CD4-positive, CD25-positive, alpha-beta regulatory T cell (primary cell): ENCODE results near the gene PCDHB7. TPM values are rescaled to one million over a fixed set of nuclear protein-coding genes. Genes with fewer than 3 reads are reported as not detected.
"Not testable (repeated sequence)": the region's sequence is repeated elsewhere in the genome, so short reads cannot be mapped to it uniquely, and the experiment has no call there.

Experiments
- ATAC-seq, 2 donors: fragments of 150-1000 bp; cut with Tn5 transposase; one replicate each; pipeline ENCODE4 v1.10.0; 2021; ENCODE audit warnings: low read depth in 2 of 2, moderate number of reproducible peaks in 2 of 2, moderate library complexity in 1 of 2
- DNase-seq, 3 donors: peaks; one replicate each; pipeline versions ENCODE4 v3.0.0 to v3.0.0-alpha.2; 2012 to 2022; ENCODE audit warnings: mixed read lengths in 1 of 3
- H3K27ac ChIP-seq: one replicate; pipeline ENCODE4 v1.7.0; 2013; ENCODE audit warnings: mild to moderate bottlenecking, low read length; ENCODE audit not compliant: insufficient read depth, poor library complexity, severe bottlenecking
- H3K27me3 ChIP-seq: one replicate; pipeline ENCODE4 v1.7.0; 2013; ENCODE audit warnings: low read length; ENCODE audit not compliant: control insufficient read depth, insufficient read depth
- H3K36me3 ChIP-seq: one replicate; pipeline ENCODE4 v1.7.0; 2013; ENCODE audit warnings: mild to moderate bottlenecking, low read length, moderate library complexity; ENCODE audit not compliant: control insufficient read depth, insufficient read depth
- H3K4me1 ChIP-seq: 2 replicates; pipeline ENCODE4 v1.7.0; 2013; ENCODE audit warnings: mild to moderate bottlenecking, low read length; ENCODE audit not compliant: insufficient read depth, control insufficient read depth, poor library complexity, severe bottlenecking
- H3K4me3 ChIP-seq: one replicate; pipeline ENCODE4 v1.7.0; 2013; ENCODE audit warnings: low read depth, mild to moderate bottlenecking, low read length, moderate library complexity
- H3K9me3 ChIP-seq, 2 experiments: 1 replicate in 1 of 2; 2 replicates in 1 of 2; pipeline ENCODE4 v1.7.0; 2013; ENCODE audit warnings: low read length in 2 of 2, mild to moderate bottlenecking in 1 of 2, moderate library complexity in 1 of 2; ENCODE audit not compliant: control insufficient read depth in 2 of 2
- H3K27ac Mint-ChIP-seq, 3 donors: one replicate each; pipeline ENCODE4 v1.8.0; 2020 to 2022; ENCODE audit warnings: mild to moderate bottlenecking in 3 of 3, mixed read lengths in 3 of 3, moderate library complexity in 2 of 3
- H3K27me3 Mint-ChIP-seq: one replicate; pipeline ENCODE4 v1.8.0; 2022; ENCODE audit warnings: mild to moderate bottlenecking, mixed read lengths
- H3K36me3 Mint-ChIP-seq: one replicate; pipeline ENCODE4 v1.8.0; 2020; ENCODE audit warnings: mixed read lengths
- H3K4me1 Mint-ChIP-seq, 4 donors: one replicate each; pipeline ENCODE4 v1.8.0; 2020 to 2022; ENCODE audit warnings: mixed read lengths in 4 of 4, mild to moderate bottlenecking in 1 of 4
- H3K4me3 Mint-ChIP-seq, 4 donors: one replicate each; pipeline ENCODE4 v1.8.0; 2020 to 2022; ENCODE audit warnings: mild to moderate bottlenecking in 4 of 4, mixed read lengths in 4 of 4, moderate library complexity in 3 of 4
- H3K9me3 Mint-ChIP-seq, 7 donors: one replicate each; pipeline ENCODE4 v1.8.0; 2020 to 2022; ENCODE audit warnings: mixed read lengths in 7 of 7, mild to moderate bottlenecking in 3 of 7, moderate library complexity in 2 of 7
- polyA plus RNA-seq, 4 donors: library from polyadenylated mRNA; unstranded; fragments of 300-500 nt; fragmentation: Illumina TruSeq; gene quantifications; one replicate each; pipeline ENCODE4 v1.2.3, GENCODE V29; 2021
- total RNA-seq: library from RNA; stranded (reverse); gene quantifications from one replicate; pipeline ENCODE4 v1.2.3, GENCODE V29; 2022

Gene PCDHB7
- total and polyA plus RNA-seq, 5 donors from 2014 or later, result not detected

DNA sequence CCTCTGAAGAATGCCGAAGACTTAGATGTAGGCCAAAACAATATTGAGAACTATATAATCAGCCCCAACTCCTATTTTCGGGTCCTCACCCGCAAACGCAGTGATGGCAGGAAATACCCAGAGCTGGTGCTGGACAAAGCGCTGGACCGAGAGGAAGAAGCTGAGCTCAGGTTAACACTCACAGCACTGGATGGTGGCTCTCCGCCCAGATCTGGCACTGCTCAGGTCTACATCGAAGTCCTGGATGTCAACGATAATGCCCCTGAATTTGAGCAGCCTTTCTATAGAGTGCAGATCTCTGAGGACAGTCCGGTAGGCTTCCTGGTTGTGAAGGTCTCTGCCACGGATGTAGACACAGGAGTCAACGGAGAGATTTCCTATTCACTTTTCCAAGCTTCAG lies 42.1 kb downstream of the PCDHB7 start:
- H3K4me1 Mint-ChIP-seq, H3K36me3 ChIP-seq, H3K4me1 ChIP-seq, DNase-seq, H3K9me3 ChIP-seq, H3K27ac Mint-ChIP-seq, H3K4me3 ChIP-seq, H3K27me3 ChIP-seq, H3K27ac ChIP-seq, H3K36me3 Mint-ChIP-seq, H3K4me3 Mint-ChIP-seq, ATAC-seq: not testable (repeated sequence)
- H3K9me3 Mint-ChIP-seq, result peaks cover 0 to 30% (median 13%) of the 10 kb centered on the region in 7 donors
- H3K27me3 Mint-ChIP-seq, result peaks cover 14% of the 10 kb centered on the region

DNA sequence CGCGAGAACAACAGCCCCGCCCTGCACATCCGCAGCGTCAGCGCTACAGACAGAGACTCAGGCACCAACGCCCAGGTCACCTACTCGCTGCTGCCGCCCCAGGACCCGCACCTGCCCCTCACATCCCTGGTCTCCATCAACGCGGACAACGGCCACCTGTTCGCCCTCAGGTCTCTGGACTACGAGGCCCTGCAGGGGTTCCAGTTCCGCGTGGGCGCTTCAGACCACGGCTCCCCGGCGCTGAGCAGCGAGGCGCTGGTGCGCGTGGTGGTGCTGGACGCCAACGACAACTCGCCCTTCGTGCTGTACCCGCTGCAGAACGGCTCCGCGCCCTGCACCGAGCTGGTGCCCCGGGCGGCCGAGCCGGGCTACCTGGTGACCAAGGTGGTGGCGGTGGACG lies 43.1 kb downstream of the PCDHB7 start:
- peaks cover 0 to 39% (median 11%) of the 10 kb centered on the region in 7 donors for H3K9me3 Mint-ChIP-seq
- ATAC-seq, H3K27me3 ChIP-seq, H3K4me1 Mint-ChIP-seq, H3K4me3 ChIP-seq, DNase-seq, H3K36me3 ChIP-seq, H3K27ac Mint-ChIP-seq, H3K4me1 ChIP-seq, H3K27ac ChIP-seq, H3K36me3 Mint-ChIP-seq, H3K4me3 Mint-ChIP-seq, H3K9me3 ChIP-seq: not testable (repeated sequence)
- H3K27me3 Mint-ChIP-seq, result peaks cover 14% of the 10 kb centered on the region

GRCh38 chr5:141216035-141216434 lies 43.6 kb downstream of the PCDHB7 start:
- not testable (repeated sequence) for H3K4me1 ChIP-seq, H3K27ac ChIP-seq, H3K4me3 ChIP-seq, ATAC-seq, H3K27me3 ChIP-seq, H3K36me3 Mint-ChIP-seq, H3K27ac Mint-ChIP-seq, H3K4me3 Mint-ChIP-seq, DNase-seq, H3K9me3 ChIP-seq, H3K4me1 Mint-ChIP-seq, H3K36me3 ChIP-seq
- peaks cover 0 to 41% (median 11%) of the 10 kb centered on the region in 7 donors for H3K9me3 Mint-ChIP-seq
- H3K27me3 Mint-ChIP-seq, result peaks cover 14% of the 10 kb centered on the region

DNA sequence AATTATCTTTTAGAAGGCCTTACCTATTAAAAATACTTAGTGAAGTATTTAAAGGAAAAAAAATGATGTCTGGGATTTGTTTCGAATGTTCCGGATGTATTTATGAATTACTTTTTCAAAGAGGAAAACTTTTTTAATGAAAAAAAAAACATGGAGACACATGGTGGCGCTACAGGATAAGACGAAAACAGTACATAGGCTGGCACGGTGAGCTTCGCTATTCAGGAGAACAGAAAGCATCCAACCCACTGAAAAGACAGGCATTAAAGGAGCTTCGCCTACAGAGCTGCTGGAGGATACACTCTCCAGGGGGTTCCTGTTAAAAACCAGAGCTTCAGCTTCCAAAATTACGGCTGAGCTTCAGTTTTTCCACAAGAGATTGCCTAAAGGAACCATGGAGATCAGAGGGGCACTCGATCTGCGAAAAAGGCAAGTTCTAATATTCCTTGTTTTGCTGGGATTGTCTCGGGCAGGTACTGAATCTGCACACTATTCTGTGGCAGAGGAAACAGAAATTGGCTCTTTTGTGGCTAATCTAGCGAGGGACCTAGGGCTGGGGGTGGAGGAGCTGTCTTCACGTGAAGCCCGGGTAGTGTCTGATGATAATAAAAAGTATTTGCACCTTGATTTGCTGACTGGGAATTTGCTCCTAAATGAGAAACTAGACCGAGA lies 50.8 kb downstream of the PCDHB7 start, which contains the start of gene PCDHB14:
Gene PCDHB14, plus strand, starts transcription at position 232 of the 672 bp plus-strand sequence. Its CDS starts 163 bp downstream, at position 395.
- Histone ChIP-seq H3K4me3 (peak within 1 kb of the TSS; percentile 24), H3K4me1 (no peaks in the 10 kb centered on the region), H3K36me3 (no peaks in the 10 kb centered on the region), H3K27me3 (peaks cover 5% of the 10 kb centered on the region), H3K9me3 (peaks cover 8 to 10% of the 10 kb centered on the region in 2 experiments), H3K27ac (no peak within 1 kb of the TSS)
- Mint-ChIP-seq H3K9me3 (peaks cover 0 to 34% (median 8%) of the 10 kb centered on the region in 7 donors), H3K27ac (no peak within 1 kb of the TSS), H3K4me3 (peak within 1 kb of the TSS in 3 of 4 donors; percentile 42 to 53 (median 47)), H3K36me3 (no peaks in the 10 kb centered on the region), H3K27me3 (peaks cover 18% of the 10 kb centered on the region), H3K4me1 (peaks cover 0 to 5% (median 0%) of the 10 kb centered on the region in 4 donors)
- DNase-seq (peak in 1 of 3 donors; percentile 5), ATAC-seq (no peak)

DNA sequence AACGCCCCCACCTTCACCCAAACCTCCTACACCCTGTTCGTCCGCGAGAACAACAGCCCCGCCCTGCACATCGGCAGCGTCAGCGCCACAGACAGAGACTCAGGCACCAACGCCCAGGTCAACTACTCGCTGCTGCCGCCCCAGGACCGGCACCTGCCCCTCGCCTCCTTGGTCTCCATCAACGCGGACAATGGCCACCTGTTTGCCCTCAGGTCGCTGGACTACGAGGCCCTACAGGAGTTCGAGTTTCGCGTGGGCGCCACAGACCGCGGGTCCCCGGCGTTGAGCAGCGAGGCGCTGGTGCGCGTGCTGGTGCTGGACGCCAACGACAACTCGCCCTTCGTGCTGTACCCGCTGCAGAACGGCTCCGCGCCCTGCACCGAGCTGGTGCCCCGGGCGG lies 52.4 kb downstream of the PCDHB7 start:
- ATAC-seq, H3K27me3 ChIP-seq: not testable (repeated sequence)

GRCh38 chr5:141225421-141225820 lies 53.0 kb downstream of the PCDHB7 start:
- peaks cover 18% of the 10 kb centered on the region for H3K27me3 Mint-ChIP-seq
- ATAC-seq, H3K4me3 ChIP-seq, H3K4me1 ChIP-seq, H3K4me1 Mint-ChIP-seq, DNase-seq, H3K27ac ChIP-seq, H3K27me3 ChIP-seq, H3K36me3 Mint-ChIP-seq, H3K27ac Mint-ChIP-seq, H3K36me3 ChIP-seq, H3K4me3 Mint-ChIP-seq: not testable (repeated sequence)
- peaks cover 0 to 20% (median 3%) of the 10 kb centered on the region in 7 donors for H3K9me3 Mint-ChIP-seq
- H3K9me3 ChIP-seq, result peaks cover 3 to 17% of the 10 kb centered on the region in 2 experiments

More for the DNA sequence above, 52.4 kb downstream of the PCDHB7 start:
- not testable (repeated sequence) for H3K36me3 ChIP-seq, H3K27ac ChIP-seq, H3K4me1 Mint-ChIP-seq, H3K4me1 ChIP-seq, DNase-seq, H3K4me3 Mint-ChIP-seq, H3K27ac Mint-ChIP-seq, H3K4me3 ChIP-seq, H3K36me3 Mint-ChIP-seq
- H3K27me3 Mint-ChIP-seq, result peaks cover 18% of the 10 kb centered on the region
- peaks cover 0 to 25% (median 3%) of the 10 kb centered on the region in 7 donors for H3K9me3 Mint-ChIP-seq
- H3K9me3 ChIP-seq, result peaks cover 3 to 14% of the 10 kb centered on the region in 2 experiments

Other genes with a start within 250 kb of the PCDHB7 start
Only the 30 nearest of the 37 such genes appear.
- not detected for gene PCDHAC2, start 206.2 kb upstream of the PCDHB7 start, total RNA-seq
- gene PCDHAC2, start 206.2 kb upstream of the PCDHB7 start, polyA plus RNA-seq, result not detected
- not detected for gene PCDHB1, start 121.3 kb upstream of the PCDHB7 start, total RNA-seq
- not detected for gene PCDHB1, start 121.3 kb upstream of the PCDHB7 start, polyA plus RNA-seq
- gene PCDHB2, start 78.0 kb upstream of the PCDHB7 start, total RNA-seq, result not detected
- not detected for gene PCDHB2, start 78.0 kb upstream of the PCDHB7 start, polyA plus RNA-seq
- not detected for gene PCDHB3, start 72.2 kb upstream of the PCDHB7 start, total RNA-seq
- gene PCDHB3, start 72.2 kb upstream of the PCDHB7 start, polyA plus RNA-seq, result not detected
- not detected for gene PCDHB4, start 50.8 kb upstream of the PCDHB7 start, total RNA-seq
- not detected for gene PCDHB4, start 50.8 kb upstream of the PCDHB7 start, polyA plus RNA-seq
- gene PCDHB5, start 37.4 kb upstream of the PCDHB7 start, total RNA-seq, result not detected
- under 1 TPM in 1 of 4 donors, not detected in 3; 0.19 TPM for gene PCDHB5, start 37.4 kb upstream of the PCDHB7 start, polyA plus RNA-seq
- gene PCDHB6, start 22.6 kb upstream of the PCDHB7 start, total RNA-seq, result not detected
- gene PCDHB6, start 22.6 kb upstream of the PCDHB7 start, polyA plus RNA-seq, result not detected
- gene PCDHB8, start 5.1 kb downstream of the PCDHB7 start, total RNA-seq, result not detected
- gene PCDHB8, start 5.1 kb downstream of the PCDHB7 start, polyA plus RNA-seq, result not detected
- gene PCDHB16, start 9.7 kb downstream of the PCDHB7 start, total RNA-seq, result not detected
- gene PCDHB16, start 9.7 kb downstream of the PCDHB7 start, polyA plus RNA-seq, result not detected
- gene PCDHB9, start 14.5 kb downstream of the PCDHB7 start, total RNA-seq, result 0.07 TPM
- not detected for gene PCDHB9, start 14.5 kb downstream of the PCDHB7 start, polyA plus RNA-seq
- not detected for gene PCDHB10, start 19.7 kb downstream of the PCDHB7 start, total RNA-seq
- not detected for gene PCDHB10, start 19.7 kb downstream of the PCDHB7 start, polyA plus RNA-seq
- not detected for gene PCDHB11, start 27.0 kb downstream of the PCDHB7 start, total RNA-seq
- not detected for gene PCDHB11, start 27.0 kb downstream of the PCDHB7 start, polyA plus RNA-seq
- not detected for gene PCDHB12, start 36.1 kb downstream of the PCDHB7 start, total RNA-seq
- not detected for gene PCDHB12, start 36.1 kb downstream of the PCDHB7 start, polyA plus RNA-seq
- not detected for gene PCDHB13, start 41.3 kb downstream of the PCDHB7 start, total RNA-seq
- gene PCDHB13, start 41.3 kb downstream of the PCDHB7 start, polyA plus RNA-seq, result under 1 TPM in 1 of 4 donors, not detected in 3; 0.05 TPM
- not detected for gene PCDHB14, start 50.7 kb downstream of the PCDHB7 start, total RNA-seq
- gene PCDHB14, start 50.7 kb downstream of the PCDHB7 start, polyA plus RNA-seq, result not detected
- not detected for gene PCDHB15, start 72.8 kb downstream of the PCDHB7 start, total RNA-seq
- gene PCDHB15, start 72.8 kb downstream of the PCDHB7 start, polyA plus RNA-seq, result not detected
- 0.74 TPM for gene SLC25A2, start 131.4 kb downstream of the PCDHB7 start, total RNA-seq
- under 1 TPM in 1 of 4 donors, not detected in 3; 0.12 TPM for gene SLC25A2, start 131.4 kb downstream of the PCDHB7 start, polyA plus RNA-seq
- gene TAF7, start 148.1 kb downstream of the PCDHB7 start, total RNA-seq, result 76.6 TPM
- 100 to 1,000 TPM; 172 to 235 (median 200) TPM for gene TAF7, start 148.1 kb downstream of the PCDHB7 start, polyA plus RNA-seq
- 0.10 TPM for gene PCDHGA1, start 157.9 kb downstream of the PCDHB7 start, total RNA-seq
- under 1 TPM in 1 of 4 donors, not detected in 3; 0.06 TPM for gene PCDHGA1, start 157.9 kb downstream of the PCDHB7 start, polyA plus RNA-seq
- gene PCDHGA2, start 166.1 kb downstream of the PCDHB7 start, total RNA-seq, result not detected
- gene PCDHGA2, start 166.1 kb downstream of the PCDHB7 start, polyA plus RNA-seq, result not detected
- gene PCDHGA3, start 171.2 kb downstream of the PCDHB7 start, total RNA-seq, result not detected
- not detected for gene PCDHGA3, start 171.2 kb downstream of the PCDHB7 start, polyA plus RNA-seq
- not detected for gene PCDHGB1, start 177.5 kb downstream of the PCDHB7 start, total RNA-seq
- not detected for gene PCDHGB1, start 177.5 kb downstream of the PCDHB7 start, polyA plus RNA-seq
- gene PCDHGA4, start 182.4 kb downstream of the PCDHB7 start, total RNA-seq, result not detected
- not detected for gene PCDHGA4, start 182.4 kb downstream of the PCDHB7 start, polyA plus RNA-seq
- 0.20 TPM for gene PCDHGB2, start 187.3 kb downstream of the PCDHB7 start, total RNA-seq
- under 1 TPM in 1 of 4 donors, not detected in 3; 0.54 TPM for gene PCDHGB2, start 187.3 kb downstream of the PCDHB7 start, polyA plus RNA-seq
- not detected for gene PCDHGA5, start 191.5 kb downstream of the PCDHB7 start, total RNA-seq
- under 1 TPM in 1 of 4 donors, not detected in 3; 0.08 TPM for gene PCDHGA5, start 191.5 kb downstream of the PCDHB7 start, polyA plus RNA-seq
- 0.20 TPM for gene PCDHGB3, start 197.6 kb downstream of the PCDHB7 start, total RNA-seq
- not detected for gene PCDHGB3, start 197.6 kb downstream of the PCDHB7 start, polyA plus RNA-seq
- not detected for gene PCDHGA6, start 201.2 kb downstream of the PCDHB7 start, total RNA-seq
- gene PCDHGA6, start 201.2 kb downstream of the PCDHB7 start, polyA plus RNA-seq, result not detected
- gene PCDHGA7, start 210.1 kb downstream of the PCDHB7 start, total RNA-seq, result not detected
- under 1 TPM in 1 of 4 donors, not detected in 3; 0.09 TPM for gene PCDHGA7, start 210.1 kb downstream of the PCDHB7 start, polyA plus RNA-seq
- gene PCDHGB4, start 215.1 kb downstream of the PCDHB7 start, total RNA-seq, result not detected
- under 1 TPM in 1 of 4 donors, not detected in 3; 0.22 TPM for gene PCDHGB4, start 215.1 kb downstream of the PCDHB7 start, polyA plus RNA-seq
- not detected for gene PCDHGA8, start 220.0 kb downstream of the PCDHB7 start, total RNA-seq
- gene PCDHGA8, start 220.0 kb downstream of the PCDHB7 start, polyA plus RNA-seq, result under 1 TPM in 1 of 4 donors, not detected in 3; 0.10 TPM